ENCODE data around the gene SMU1. TPM values are rescaled to one million over a fixed set of nuclear protein-coding genes. Genes with fewer than 3 reads are reported as not detected.

Gene SMU1
- total RNA-seq, 2 donors from 2014 or later: 11.4 to 12.2 TPM

GRCh38 chr9:33051144-33051543 lies 25.3 kb downstream of the SMU1 start:
- TF ChIP-seq CTCF (IDR thresholded peaks at IDR 0.05): no peak
- Histone ChIP-seq H3K4me1 (no peaks in the 10 kb centered on the region), H3K9me3 (no peaks in the 10 kb centered on the region), H3K27me3 (no peaks in the 10 kb centered on the region), H3K36me3 (peaks cover 57% of the 10 kb centered on the region), H3K4me3 (no peak overlapping the region), H3K27ac (no peak overlapping the region)
- no peak for DNase-seq (ENCODE audit: low spot score)

- no peak for DNase-seq (ENCODE audit: low spot score)
- TF ChIP-seq CTCF (IDR thresholded peaks at IDR 0.05): no peak
- no peaks in the 10 kb centered on the region for H3K4me1 ChIP-seq
- H3K27ac ChIP-seq: no peak overlapping the region
- peaks cover 48% of the 10 kb centered on the region for H3K36me3 ChIP-seq
- H3K4me3 ChIP-seq: no peak overlapping the region
- H3K27me3 ChIP-seq: no peaks in the 10 kb centered on the region
- no peaks in the 10 kb centered on the region for H3K9me3 ChIP-seq
Observed at GRCh38 chr9:33049680-33050361, 26.7 kb downstream of the SMU1 start.

- Histone ChIP-seq H3K4me1 (peaks cover 0 to 6% of the 10 kb centered on the region in 2 donors), H3K4me3 (no peak overlapping the region), H3K27me3 (no peaks in the 10 kb centered on the region), H3K9me3 (no peaks in the 10 kb centered on the region), H3K36me3 (peaks cover 38% of the 10 kb centered on the region), H3K27ac (no peak overlapping the region)
- no peak for TF ChIP-seq CTCF (IDR thresholded peaks at IDR 0.05)
- DNase-seq (ENCODE audit: low spot score): no peak
Observed at GRCh38 chr9:33048054-33048465, 28.4 kb downstream of the SMU1 start.

- H3K9me3 ChIP-seq: no peaks in the 10 kb centered on the region
- H3K4me1 ChIP-seq: peaks cover 0 to 6% of the 10 kb centered on the region in 2 donors
- H3K4me3 ChIP-seq: no peak overlapping the region
- H3K36me3 ChIP-seq: peaks cover 20% of the 10 kb centered on the region
- no peak for DNase-seq (ENCODE audit: low spot score)
- no peak for TF ChIP-seq CTCF (IDR thresholded peaks at IDR 0.05)
- H3K27me3 ChIP-seq: no peaks in the 10 kb centered on the region
- H3K27ac ChIP-seq: no peak overlapping the region
Observed at GRCh38 chr9:33046061-33046460, 30.4 kb downstream of the SMU1 start.

GRCh38 chr9:33044677-33045282 lies 31.7 kb downstream of the SMU1 start:
- peaks cover 0 to 6% of the 10 kb centered on the region in 2 donors for H3K4me1 ChIP-seq
- peak in 1 of 2 donors; percentile 24 for TF ChIP-seq CTCF (IDR thresholded peaks at IDR 0.05)
- peaks cover 31% of the 10 kb centered on the region for H3K36me3 ChIP-seq
- peak overlapping the region; percentile 46 to 73 for H3K4me3 ChIP-seq
- H3K27me3 ChIP-seq: no peaks in the 10 kb centered on the region
- no peak for DNase-seq (ENCODE audit: low spot score)
- peak overlapping the region; percentile 91 to 96 for H3K27ac ChIP-seq
- no peaks in the 10 kb centered on the region for H3K9me3 ChIP-seq
